HUDEP-2 (cell line): ENCODE measurements around the gene NFATC3.

ENCODE experiments used
- DNase-seq, 76 experiments: peaks; one replicate each; lab custom pipeline; 2025; ENCODE audit not compliant: unreplicated experiment in 76 of 76; lab: John Stamatoyannopoulos, UW

The NFATC3 gene

GRCh38 chr16:68085259-68086071, at the start of gene NFATC3:
Gene NFATC3 (plus strand): TSS chr16:68085370. CDS start chr16:68085682, 312 bp downstream.
- peak in 75 of 76 experiments; percentile 77 to 99 (median 96) for DNase-seq

- DNase-seq: no peak
These were observed 47.2 kb upstream of the NFATC3 start for GRCh38 chr16:68037841-68038597.

- DNase-seq: peak in 75 of 76 experiments; percentile 8 to 91 (median 79)
These were observed 44.5 kb upstream of the NFATC3 start for GRCh38 chr16:68040506-68041288.

DNA sequence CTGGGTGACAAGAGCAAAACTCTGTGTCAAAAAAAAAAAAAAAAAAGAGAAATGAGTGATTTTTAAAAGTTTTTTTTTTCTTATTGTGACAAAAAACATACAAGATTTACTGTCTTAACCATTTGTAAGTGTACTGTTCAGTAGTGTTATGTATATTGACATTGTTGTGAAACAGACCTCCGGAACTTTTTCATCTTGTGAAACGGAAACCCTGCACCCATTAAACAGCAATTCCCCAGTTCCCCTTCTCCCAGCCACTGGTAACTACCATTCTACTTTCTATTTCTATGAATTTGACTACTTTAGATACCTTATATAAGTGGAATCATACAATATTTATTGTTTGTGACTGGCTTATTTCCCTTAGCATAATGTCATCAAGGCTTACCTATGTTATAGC, 43.4 kb upstream of the NFATC3 start:
- DNase-seq: no peak

DNA sequence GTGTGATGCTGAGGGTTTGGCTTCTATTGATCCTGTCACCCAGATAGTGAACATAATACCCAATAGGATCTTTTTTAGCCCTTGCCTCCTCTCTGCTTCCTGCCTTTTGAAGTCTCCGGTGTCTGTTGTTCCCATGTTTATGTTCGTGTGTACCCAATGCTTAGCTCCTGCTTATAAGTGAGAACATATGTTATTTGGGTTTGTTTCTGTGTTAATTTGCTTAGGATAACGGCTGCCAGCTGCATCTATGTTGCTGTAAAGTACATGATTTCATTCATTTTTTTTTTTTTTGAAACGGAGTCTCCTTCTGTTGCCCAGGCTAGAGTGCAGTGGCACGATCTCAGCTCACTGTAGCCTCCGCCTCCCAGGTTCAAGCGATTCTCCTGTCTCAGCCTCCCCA, 39.1 kb upstream of the NFATC3 start:
- no peak for DNase-seq

GRCh38 chr16:68047987-68048386, 37.2 kb upstream of the NFATC3 start:
- no peak for DNase-seq

- peak in 1 of 76 experiments; percentile 10 for DNase-seq
These were observed 35.7 kb upstream of the NFATC3 start for GRCh38 chr16:68049449-68049848.

- DNase-seq: no peak
These were observed 29.8 kb upstream of the NFATC3 start for GRCh38 chr16:68055395-68055794.

DNA sequence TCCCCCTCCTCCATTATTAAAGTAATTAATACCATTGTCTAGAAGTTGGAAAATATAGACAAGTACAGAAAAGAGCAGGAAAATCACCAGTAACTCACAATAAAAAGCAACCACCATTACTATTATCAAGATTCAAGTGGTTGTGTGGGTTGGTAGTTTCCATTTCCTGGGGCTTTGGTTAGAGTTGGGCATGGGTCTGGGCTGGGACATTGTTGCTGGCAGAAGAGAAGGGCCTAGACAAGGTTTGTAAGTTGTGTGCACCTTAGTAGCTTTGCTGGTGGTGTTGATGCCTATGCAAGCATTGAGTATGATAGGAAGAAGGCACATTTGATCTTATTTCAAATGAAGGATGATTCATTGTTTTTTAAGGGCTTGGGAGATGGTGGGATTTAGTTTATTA, 25.4 kb upstream of the NFATC3 start:
- no peak for DNase-seq

- DNase-seq: no peak
These were observed 23.8 kb upstream of the NFATC3 start for GRCh38 chr16:68061396-68061795.

DNA sequence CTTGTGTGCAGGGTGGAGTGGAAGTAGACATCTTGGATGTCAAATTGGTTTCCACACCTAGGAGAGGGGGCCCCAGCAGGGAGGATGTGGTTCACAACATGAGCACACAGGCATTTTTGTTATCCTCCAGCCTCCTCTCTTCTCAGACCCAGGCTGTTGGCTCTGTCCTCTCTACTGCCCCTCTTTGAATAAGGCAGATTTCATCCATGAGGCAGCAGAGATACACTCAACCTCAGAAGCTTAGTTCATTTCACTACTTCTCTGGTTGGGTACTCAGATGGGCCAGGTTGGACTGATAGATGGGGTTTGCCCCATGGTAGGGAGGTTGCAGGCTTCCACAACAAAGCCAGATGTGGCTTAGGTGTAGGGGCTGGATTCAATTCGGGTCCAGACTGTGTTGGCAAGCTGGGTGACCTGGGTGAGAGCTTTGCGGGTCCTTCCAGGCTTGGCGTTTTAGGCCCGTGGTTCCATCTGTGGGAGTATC, 22.2 kb upstream of the NFATC3 start:
- DNase-seq: no peak

- DNase-seq: peak in 71 of 76 experiments; percentile 31 to 87 (median 66)
These were observed 20.3 kb upstream of the NFATC3 start for GRCh38 chr16:68064791-68065365.

DNA sequence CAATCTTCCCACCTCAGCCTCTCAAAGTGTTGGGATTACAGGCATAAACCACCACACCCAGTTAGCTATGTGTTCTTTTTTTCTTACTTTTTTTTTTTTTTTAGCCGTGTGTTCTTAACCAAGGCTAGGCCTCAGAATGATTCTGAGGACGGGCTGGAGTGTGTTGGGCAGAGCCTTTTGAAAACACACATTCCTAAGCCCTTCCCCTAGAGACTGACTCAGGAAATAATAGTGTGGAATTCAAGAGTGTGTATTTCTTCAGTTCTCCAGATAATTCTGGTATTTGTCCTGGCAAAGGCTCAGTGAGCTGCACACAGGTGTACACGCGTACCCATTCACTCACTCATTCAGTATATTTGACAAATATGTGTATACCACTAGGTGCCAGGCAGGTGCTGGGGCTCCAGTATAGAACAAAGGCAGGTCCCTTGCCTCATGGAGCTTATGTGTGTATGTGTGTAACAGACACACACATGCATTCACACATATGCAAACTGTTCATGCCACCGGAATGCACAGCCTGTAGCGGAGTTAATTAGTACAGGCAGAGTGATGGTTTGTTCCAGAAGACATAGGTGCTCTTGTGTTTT, 19.4 kb upstream of the NFATC3 start:
- DNase-seq: no peak

GRCh38 chr16:68066763-68067162, 18.4 kb upstream of the NFATC3 start:
- DNase-seq: no peak

- no peak for DNase-seq
These were observed 16.2 kb upstream of the NFATC3 start for GRCh38 chr16:68068926-68069325.

DNA sequence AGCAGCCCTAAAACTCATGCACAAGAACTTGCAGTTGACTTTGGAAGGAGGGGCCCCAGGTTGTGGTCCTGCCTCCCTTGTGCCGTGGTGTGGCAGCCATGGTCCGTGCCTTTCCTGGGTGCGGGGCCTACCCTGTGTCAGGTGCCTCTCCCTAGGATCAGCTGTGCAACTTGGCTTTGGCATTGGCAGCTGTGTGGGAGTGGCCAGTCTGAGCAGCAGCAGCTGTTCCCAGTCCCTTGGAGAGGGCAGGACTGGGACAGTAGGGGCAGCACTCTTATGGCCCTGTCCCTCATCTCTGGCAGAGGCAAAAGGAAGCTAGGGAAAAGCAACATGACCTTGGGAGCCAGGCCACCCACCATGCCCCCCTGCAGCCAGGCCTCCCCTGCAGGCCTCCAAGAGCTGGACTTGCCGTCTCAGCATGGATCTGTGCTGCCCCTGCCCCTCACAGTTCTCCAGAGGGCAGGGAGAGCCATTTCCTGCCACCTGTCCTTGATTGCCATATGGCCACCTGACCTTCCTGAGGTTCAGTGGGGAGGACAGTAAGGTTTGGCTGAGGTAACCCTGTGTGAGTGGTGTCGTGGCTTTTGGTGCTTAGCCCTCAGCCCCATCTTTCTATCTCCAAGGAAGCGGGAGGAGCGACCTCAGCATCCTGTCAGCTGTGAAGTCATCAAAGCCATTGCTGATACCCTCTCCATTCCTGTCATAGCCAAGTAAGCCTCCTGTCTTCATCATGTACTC, 15.5 kb upstream of the NFATC3 start:
- peak in 3 of 76 experiments; percentile 10 to 23 (median 13) for DNase-seq

- DNase-seq: no peak
These were observed 14.9 kb upstream of the NFATC3 start for GRCh38 chr16:68070249-68070730.

DNA sequence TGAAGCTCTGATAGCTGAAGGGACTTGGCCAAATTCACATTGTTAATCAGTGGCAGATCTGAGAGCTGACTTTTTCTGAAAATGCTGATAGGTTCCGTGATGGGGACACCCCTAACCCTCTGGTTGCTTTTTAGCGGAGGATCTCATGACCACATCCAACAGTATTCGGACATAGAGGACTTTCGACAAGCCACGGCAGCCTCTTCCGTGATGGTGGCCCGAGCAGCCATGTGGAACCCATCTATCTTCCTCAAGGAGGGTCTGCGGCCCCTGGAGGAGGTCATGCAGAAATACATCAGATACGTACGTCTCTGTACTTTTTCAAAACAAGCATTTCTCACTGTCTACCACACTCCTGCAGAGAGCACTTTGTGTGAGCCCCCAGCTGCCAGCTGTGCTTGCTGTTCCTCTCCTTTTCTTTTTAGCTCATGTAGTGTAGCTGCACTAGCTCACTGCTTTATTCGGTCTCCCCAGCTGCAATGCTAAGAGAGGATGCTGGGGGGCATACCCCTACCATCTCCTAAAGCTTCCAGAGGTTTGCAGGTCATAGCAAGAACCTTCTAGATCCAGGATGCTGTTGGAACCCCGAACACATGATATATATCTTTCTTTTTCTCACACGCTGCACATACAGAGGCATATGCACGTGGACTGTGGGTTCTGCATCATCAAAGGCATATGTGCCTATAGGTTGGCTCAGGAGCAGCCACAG, 14.2 kb upstream of the NFATC3 start:
- DNase-seq: no peak

- no peak for DNase-seq
These were observed 13.7 kb upstream of the NFATC3 start for GRCh38 chr16:68071518-68071901.
